HepG2 (cell line): ENCODE results near the gene P3H3. TPM values are rescaled to one million over a fixed set of nuclear protein-coding genes. Genes with fewer than 3 reads are reported as not detected.

Experiments
- BCL6 ChIP-seq: IDR thresholded peaks from 2 replicates; pipeline ENCODE4 v1.6.1; 2016; ENCODE audit warnings: missing genetic modification reagents, missing compliant biosample characterization
- CBFB ChIP-seq: sonication (generic); formaldehyde crosslinking; IDR thresholded peaks from 2 replicates; pipeline ENCODE4 v1.4.0; 2020; ENCODE audit warnings: missing genetic modification reagents
- CREB1 ChIP-seq, 2 experiments: fragments of 450-650 bp in 1 of 2; IDR thresholded peaks; 2 replicates each; pipeline ENCODE4 v1.6.1; 2016 to 2017; ENCODE audit warnings: control low read depth in 1 of 2, mild to moderate bottlenecking in 1 of 2, missing compliant biosample characterization in 1 of 2, missing genetic modification characterization in 1 of 2
- ELF3 ChIP-seq: IDR thresholded peaks from 2 replicates; pipeline ENCODE4 v1.6.1; 2016; ENCODE audit warnings: missing genetic modification reagents, missing compliant biosample characterization
- FOXK1 ChIP-seq: sonication (generic); formaldehyde crosslinking; IDR thresholded peaks from 2 replicates; pipeline ENCODE4 v1.4.0; 2020; ENCODE audit warnings: low read depth, missing genetic modification reagents, borderline replicate concordance
- GMEB1 ChIP-seq: sonication (generic); formaldehyde crosslinking; IDR thresholded peaks from 2 replicates; pipeline ENCODE4 v1.5.1; 2020; ENCODE audit warnings: missing genetic modification reagents, mild to moderate bottlenecking, borderline replicate concordance
- HBP1 ChIP-seq: IDR thresholded peaks from 2 replicates; pipeline ENCODE4 v1.6.1; 2016; ENCODE audit warnings: low read depth, control low read depth
- HMGXB4 ChIP-seq, 2 experiments: sonication (generic) in 1 of 2; formaldehyde crosslinking in 1 of 2; IDR thresholded peaks; 2 replicates each; pipeline versions ENCODE4 v1.4.0 to v1.6.1; 2018 to 2020; ENCODE audit warnings: missing genetic modification reagents in 2 of 2, borderline replicate concordance in 1 of 2, low read depth in 1 of 2, mild to moderate bottlenecking in 1 of 2, missing biosample characterization in 1 of 2
- KDM3A ChIP-seq: IDR thresholded peaks from 2 replicates; pipeline ENCODE4 v1.6.1; 2018; ENCODE audit warnings: low read depth, missing compliant biosample characterization
- NRL ChIP-seq: sonication (generic); formaldehyde crosslinking; IDR thresholded peaks from 2 replicates; pipeline ENCODE4 v1.5.0; 2020; ENCODE audit warnings: missing genetic modification reagents, mild to moderate bottlenecking, moderate library complexity, borderline replicate concordance
- TFAP4 ChIP-seq: sonication (generic); IDR thresholded peaks from 2 replicates; pipeline ENCODE4 v1.6.1; 2016; ENCODE audit warnings: low read depth, borderline replicate concordance
- TOPORS ChIP-seq: sonication (generic); formaldehyde crosslinking; IDR thresholded peaks from 2 replicates; pipeline ENCODE4 v1.8.0; 2023; ENCODE audit warnings: mild to moderate bottlenecking, missing genetic modification reagents
- TSC22D2 ChIP-seq: sonication (generic); formaldehyde crosslinking; IDR thresholded peaks from 2 replicates; pipeline ENCODE4 v1.5.1; 2020; ENCODE audit warnings: missing genetic modification reagents, mild to moderate bottlenecking, borderline replicate concordance
- ZBTB7B ChIP-seq: sonication (generic); formaldehyde crosslinking; IDR thresholded peaks from 2 replicates; pipeline ENCODE4 v1.4.0; 2020; ENCODE audit warnings: missing genetic modification reagents
- ZFX ChIP-seq: sonication (generic); formaldehyde crosslinking; IDR thresholded peaks from 2 replicates; pipeline ENCODE4 v1.4.0; 2020; ENCODE audit warnings: mild to moderate bottlenecking, low read depth, missing genetic modification reagents, moderate library complexity
- ZGPAT ChIP-seq: IDR thresholded peaks from 2 replicates; pipeline ENCODE4 v1.6.1; 2016; ENCODE audit warnings: mild to moderate bottlenecking
- ZNF414 ChIP-seq: sonication (generic); formaldehyde crosslinking; IDR thresholded peaks from 2 replicates; pipeline ENCODE4 v1.5.0; 2020; ENCODE audit warnings: missing genetic modification reagents
- ZNF430 ChIP-seq: sonication (generic); formaldehyde crosslinking; IDR thresholded peaks from 2 replicates; pipeline ENCODE4 v1.9.0; 2021; ENCODE audit warnings: mild to moderate bottlenecking, missing genetic modification reagents
- ZNF772 ChIP-seq: sonication (generic); formaldehyde crosslinking; IDR thresholded peaks from 2 replicates; pipeline ENCODE4 v1.5.0; 2020; ENCODE audit warnings: mild to moderate bottlenecking, missing genetic modification reagents
- polyA plus RNA-seq, 8 experiments: library from polyadenylated mRNA; depleted of rRNA in 3 of 8; stranded (reverse) in 7 of 8; unstranded in 1 of 8; fragments of >200 nt; fragmentation: Illumina TruSeq in 4 of 8; extraction: Trizol in 4 of 8; gene quantifications; 2 replicates each; pipeline versions ENCODE4 v1.2.1 to v1.2.3, GENCODE V29; 2011 to 2016; ENCODE audit warnings: low read depth in 4 of 8, missing spikeins in 1 of 8, mixed read lengths in 1 of 8; ENCODE audit not compliant: insufficient read depth in 1 of 8
- total RNA-seq, 5 experiments: library from RNA; depleted of rRNA; stranded (reverse); fragments of >200 nt; fragmentation: Illumina TruSeq; extraction: Trizol; gene quantifications; 2 replicates each; pipeline ENCODE4 v1.2.3, GENCODE V29; 2016; ENCODE audit warnings: low read depth in 1 of 5

The P3H3 gene
- total and polyA plus RNA-seq, 2 of the 13 experiments (the other 11 are each of a cell fraction or from before 2014, with no cell fraction given), result 20.1 to 20.5 TPM

GRCh38 chr12:6873094-6874014 is 45.1 kb downstream of the P3H3 start, which contains the start of gene SPSB2 (continued):
- TF ChIP-seq ZGPAT (CRISPR knock-in tag) (peak; percentile 91; the same call in 1 of the 2 replicates), TSC22D2 (CRISPR knock-in tag) (no peak), ZNF772 (no peak; the same call in 1 of the 2 replicates), HMGXB4 (CRISPR knock-in tag; IDR thresholded peaks at IDR 0.05; ENCODE audit: borderline replicate concordance in 1 of 2, low read depth in 1 of 2) (0 out of 4 replicates have a peak, but pooled peaks have one; percentile 6 to 60), GMEB1 (CRISPR knock-in tag) (peak; percentile 63; the same call in 1 of the 2 replicates), ZFX (CRISPR knock-in tag) (peak; percentile 75; the same call in 1 of the 2 replicates), ZNF430 (CRISPR knock-in tag) (peak; percentile 72; the same call in 1 of the 2 replicates), ZNF414 (peak; percentile 45; the same call in 1 of the 2 replicates), KDM3A (CRISPR knock-in tag) (peak; percentile 33; the same call in 1 of the 2 replicates), ZBTB7B (CRISPR knock-in tag) (peak; percentile 60; the same call in 1 of the 2 replicates), TOPORS (CRISPR knock-in tag) (no peak), BCL6 (CRISPR knock-in tag) (0 out of 2 replicates have a peak, but pooled peaks have one; percentile 40), CREB1 (IDR thresholded peaks at IDR 0.05) (peak; percentile 9; the same call in 1 of the 2 replicates), CREB1 (CRISPR knock-in tag; IDR thresholded peaks at IDR 0.05) (no peak), CBFB (no peak), FOXK1 (0 out of 2 replicates have a peak, but pooled peaks have one; percentile 22), NRL (CRISPR knock-in tag) (peak; percentile 53; the same call in 1 of the 2 replicates), HBP1 (CRISPR knock-in tag) (peak; percentile 53; the same call in 1 of the 2 replicates), ELF3 (CRISPR knock-in tag) (peak; percentile 65), TFAP4 (0 out of 2 replicates have a peak, but pooled peaks have one; percentile 22)
